NCI-H1436 (cell line): Measurements from ENCODE around the gene DESI1.
"Not testable (repeated sequence)": the region's sequence is repeated elsewhere in the genome, so short reads cannot be mapped to it uniquely, and the experiment has no call there.

ENCODE experiments used
- DNase-seq: peaks from one replicate; lab custom pipeline; 2025; lab: John Stamatoyannopoulos, UW

The DESI1 gene

GRCh38 chr22:41585898-41586297 lies 34.9 kb downstream of the DESI1 start:
- no peak for DNase-seq

DNA sequence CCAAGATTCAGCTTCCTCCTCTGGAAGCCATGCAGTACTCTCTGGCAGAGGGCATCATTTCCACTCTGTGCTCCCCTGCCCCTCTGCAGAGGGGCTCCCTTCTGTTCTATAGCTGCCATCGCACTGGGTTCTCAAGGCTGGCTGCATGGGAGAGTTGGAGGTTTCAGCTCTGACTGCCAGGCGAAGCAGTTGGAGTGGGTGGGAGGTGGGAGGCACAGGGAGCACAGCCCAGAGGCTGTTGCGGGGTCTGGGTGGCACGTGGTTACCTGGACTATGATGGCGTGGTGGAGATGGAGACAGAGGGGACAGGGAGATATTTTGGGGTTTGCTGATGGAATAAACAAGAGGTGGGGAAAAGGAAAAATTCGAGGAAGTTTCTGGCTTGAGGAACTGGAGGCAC lies 36.0 kb downstream of the DESI1 start:
- no peak for DNase-seq

GRCh38 chr22:41582694-41583093 lies 38.1 kb downstream of the DESI1 start:
- no peak for DNase-seq

GRCh38 chr22:41579997-41580355 lies 40.9 kb downstream of the DESI1 start:
- no peak for DNase-seq

DNA sequence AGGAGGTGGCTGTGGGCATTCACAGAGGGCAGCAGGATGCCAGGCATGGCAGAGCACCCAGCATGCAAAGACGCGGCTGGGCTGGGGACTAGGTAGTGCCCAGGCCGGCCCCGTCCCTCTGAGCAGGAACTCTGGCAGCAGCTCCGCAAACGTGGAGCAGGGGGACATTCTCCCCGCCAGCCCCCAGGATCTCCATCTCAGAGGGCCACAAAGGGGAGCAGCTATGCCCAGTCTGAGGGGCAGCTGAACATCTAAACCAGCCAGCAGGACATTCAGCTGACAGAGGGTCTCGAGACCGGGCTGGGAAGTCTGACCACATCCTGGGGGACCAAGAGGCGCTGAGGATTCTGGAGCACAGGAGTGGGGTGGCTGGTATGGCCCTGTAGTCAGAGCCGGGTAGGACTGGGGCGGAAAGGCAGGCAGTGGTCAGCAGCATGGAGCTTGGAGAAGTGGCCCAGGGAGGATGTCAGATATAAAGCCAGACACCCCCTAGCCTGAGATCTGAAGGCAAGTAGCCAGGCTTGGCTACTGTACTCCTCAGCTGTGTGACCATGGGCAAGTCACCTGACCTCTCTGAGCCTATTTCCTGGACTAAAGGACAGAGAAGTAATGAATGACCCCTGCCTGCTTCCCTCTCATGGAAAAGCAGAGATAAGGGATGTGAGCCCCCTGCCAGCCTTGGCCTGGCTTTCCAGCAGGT lies 41.4 kb downstream of the DESI1 start:
- no peak for DNase-seq

GRCh38 chr22:41578818-41579217 lies 42.0 kb downstream of the DESI1 start:
- DNase-seq = no peak

- DNase-seq = no peak
Observed at GRCh38 chr22:41578114-41578513, 42.7 kb downstream of the DESI1 start.

DNA sequence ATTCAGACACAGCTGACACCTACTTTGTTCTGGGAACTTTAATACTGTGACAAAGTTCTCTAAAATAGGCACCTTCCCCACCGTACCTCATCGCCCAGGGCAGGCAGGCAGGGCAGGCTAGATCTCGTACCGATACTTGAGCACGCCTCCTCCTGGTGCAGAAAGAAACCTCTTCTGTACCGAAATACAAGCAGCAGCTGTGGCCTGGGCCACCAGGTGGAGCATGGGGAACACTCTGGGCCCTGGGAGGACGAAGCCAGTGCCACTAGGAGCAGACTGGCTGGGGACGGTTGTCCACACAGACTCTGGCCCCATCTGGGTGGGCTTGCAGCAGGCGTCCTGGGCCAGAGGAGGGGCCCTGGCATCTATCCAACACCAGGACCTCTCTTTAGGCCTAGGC lies 44.0 kb downstream of the DESI1 start:
- DNase-seq = no peak

GRCh38 chr22:41575533-41575932 lies 45.3 kb downstream of the DESI1 start:
- no peak for DNase-seq

DNA sequence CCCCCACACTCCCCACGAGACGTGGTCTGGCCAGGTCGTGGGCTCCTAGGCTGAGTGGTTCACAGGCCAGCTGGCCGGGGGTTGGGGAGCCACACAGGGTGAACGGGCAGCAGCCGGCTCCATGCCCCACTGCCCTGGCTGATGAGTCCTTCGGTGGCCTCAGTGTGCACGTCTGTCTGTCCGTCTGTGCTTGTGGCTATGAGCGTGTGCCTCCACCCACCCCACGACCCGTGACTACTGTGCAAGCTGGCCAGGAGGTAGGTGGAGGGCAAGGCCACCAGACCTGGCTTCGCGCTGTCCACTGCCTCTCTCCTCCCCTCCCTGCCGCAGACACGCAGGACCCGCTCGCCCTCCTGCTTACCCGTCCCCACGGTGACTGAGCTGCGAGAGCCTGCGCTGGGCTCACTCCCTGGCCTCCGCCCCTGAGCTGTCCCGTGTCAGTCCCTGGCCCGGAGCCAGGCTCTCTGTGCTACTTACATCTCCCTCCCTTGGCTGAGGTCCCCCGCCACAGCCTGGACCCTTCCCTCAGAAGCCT lies 45.9 kb downstream of the DESI1 start:
- DNase-seq = no peak

- no peak for DNase-seq
Observed at GRCh38 chr22:41573677-41574076, 47.2 kb downstream of the DESI1 start.

- DNase-seq = not testable (repeated sequence)
Observed at GRCh38 chr22:41572305-41572704, 48.5 kb downstream of the DESI1 start.

- no peak for DNase-seq
Observed at GRCh38 chr22:41571786-41572185, 49.1 kb downstream of the DESI1 start.

- no peak for DNase-seq
Observed at GRCh38 chr22:41570221-41570620, 50.6 kb downstream of the DESI1 start.

GRCh38 chr22:41568811-41569210 lies 52.0 kb downstream of the DESI1 start:
- DNase-seq = no peak

DNA sequence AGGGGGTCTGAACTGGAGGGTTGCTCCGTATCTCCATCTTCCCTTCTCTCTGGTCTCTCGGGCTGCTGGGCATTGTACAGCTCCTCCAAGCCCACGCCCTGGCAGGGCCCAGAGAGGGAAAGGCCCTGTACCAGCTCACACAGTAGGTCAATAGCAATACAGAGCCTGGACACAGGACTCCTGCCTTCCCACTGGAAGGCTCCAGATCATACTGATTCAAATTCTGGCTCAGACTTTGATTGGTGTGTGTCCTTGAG lies 53.4 kb downstream of the DESI1 start:
- DNase-seq = no peak

GRCh38 chr22:41565403-41566054 lies 55.3 kb downstream of the DESI1 start:
- no peak for DNase-seq

DNA sequence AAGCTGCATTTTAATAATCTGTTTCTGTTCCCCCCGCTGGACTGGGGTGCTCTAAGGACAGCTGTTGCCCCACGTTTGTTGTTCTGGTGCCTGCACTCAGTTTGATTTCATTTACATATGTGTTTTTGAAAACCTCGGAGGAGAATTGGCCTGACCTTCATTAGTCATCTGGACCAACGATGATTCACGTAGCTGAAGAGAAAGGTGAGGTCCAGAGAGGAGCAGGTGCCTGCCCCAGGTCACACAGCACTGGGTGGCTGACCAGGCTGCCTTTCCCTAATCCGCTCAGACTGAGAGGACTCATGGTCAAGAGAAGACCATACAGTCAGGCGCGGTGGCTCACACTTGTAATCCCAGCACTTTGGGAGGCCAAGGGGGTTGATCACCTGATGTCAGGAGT lies 56.3 kb downstream of the DESI1 start:
- DNase-seq = no peak

- DNase-seq = no peak
Observed at GRCh38 chr22:41563051-41563711, 57.7 kb downstream of the DESI1 start.

GRCh38 chr22:41562461-41562860 lies 58.4 kb downstream of the DESI1 start:
- DNase-seq = no peak

GRCh38 chr22:41561788-41562187 lies 59.1 kb downstream of the DESI1 start:
- DNase-seq = no peak

DNA sequence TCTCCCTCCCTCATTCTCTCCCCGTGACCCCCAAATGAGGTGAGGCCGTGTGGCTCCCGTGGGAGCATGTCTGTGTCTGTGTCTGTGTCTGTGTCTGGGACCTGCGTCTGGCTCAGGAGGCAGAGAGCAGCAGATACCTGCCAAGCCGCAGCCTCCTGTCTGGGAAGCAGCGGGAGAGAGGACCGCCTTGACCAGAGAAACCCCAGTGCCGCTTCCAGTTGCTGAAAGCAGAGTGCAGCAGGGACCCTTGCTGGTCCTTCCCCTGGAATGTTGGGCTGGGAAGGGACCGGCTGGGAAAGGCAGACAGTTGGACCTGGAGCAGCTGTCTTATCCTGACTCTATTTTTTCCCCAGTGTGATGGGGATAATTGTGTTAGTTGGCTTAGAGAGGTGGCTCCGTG lies 59.5 kb downstream of the DESI1 start:
- DNase-seq = no peak

DNA sequence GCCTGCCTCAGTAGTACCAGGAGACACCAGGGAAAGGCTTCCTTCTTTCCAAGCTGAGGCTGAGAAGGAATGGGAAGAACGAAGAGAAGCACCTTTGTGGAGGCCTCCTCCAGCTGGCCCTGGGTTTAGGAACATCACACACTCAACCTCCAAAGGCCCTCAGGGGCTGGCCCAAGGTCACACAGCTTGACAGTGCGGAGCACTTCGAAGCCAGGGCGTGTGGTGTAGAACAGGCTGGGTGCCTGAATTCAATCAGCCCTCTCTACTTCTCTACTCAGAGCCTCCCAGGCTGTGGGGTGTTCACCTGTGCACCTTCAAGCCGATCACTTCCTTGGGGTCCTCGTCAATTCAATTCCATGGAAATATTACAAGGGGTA lies 60.8 kb downstream of the DESI1 start:
- no peak for DNase-seq

DNA sequence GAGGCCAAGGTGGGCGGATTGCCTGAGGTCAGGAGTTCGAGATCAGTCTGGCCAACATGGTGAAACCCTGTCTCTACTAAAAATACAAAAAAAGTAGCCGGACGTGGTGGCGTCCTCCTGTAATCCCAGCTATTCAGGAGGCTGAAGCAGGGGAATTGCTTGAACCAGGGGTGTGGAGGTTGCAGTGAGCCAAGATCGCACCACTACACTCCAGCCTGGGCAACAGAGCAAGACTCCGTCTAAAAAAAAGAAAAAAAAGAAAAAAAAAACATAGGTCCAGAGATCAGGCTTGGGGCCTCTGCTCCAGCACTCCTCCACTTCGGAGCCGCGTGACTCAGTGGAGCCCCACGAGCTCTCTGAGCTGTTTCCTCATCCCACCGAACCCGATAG lies 62.6 kb downstream of the DESI1 start:
- not testable (repeated sequence) for DNase-seq
